Stomach (tissue), 4 donors: ENCODE results near the gene TNFRSF8.

Experiments
- EP300 ChIP-seq: sonication (generic); formaldehyde crosslinking; IDR thresholded peaks from one replicate; pipeline ENCODE4 v1.6.1; 2017; ENCODE audit warnings: antibody characterized with exemption
- POLR2A ChIP-seq, 4 donors: fragments of 450-650 bp; IDR thresholded peaks; one replicate each; pipeline ENCODE4 v1.6.1; 2016; ENCODE audit warnings: antibody characterized with exemption in 4 of 4, control low read depth in 2 of 4, mild to moderate bottlenecking in 1 of 4, moderate library complexity in 1 of 4
- TF ChIP-seq, protein P1 (sequence below), 7 experiments: fragments of 450-650 bp in 4 of 7; fragments of 200-600 bp in 3 of 7; sonication (generic) in 3 of 7; IDR thresholded peaks; one replicate each; pipeline ENCODE4 v1.5.1; 2016 to 2019; ENCODE audit warnings: antibody characterized with exemption in 7 of 7, control low read depth in 2 of 7, mild to moderate bottlenecking in 1 of 7

DNA sequence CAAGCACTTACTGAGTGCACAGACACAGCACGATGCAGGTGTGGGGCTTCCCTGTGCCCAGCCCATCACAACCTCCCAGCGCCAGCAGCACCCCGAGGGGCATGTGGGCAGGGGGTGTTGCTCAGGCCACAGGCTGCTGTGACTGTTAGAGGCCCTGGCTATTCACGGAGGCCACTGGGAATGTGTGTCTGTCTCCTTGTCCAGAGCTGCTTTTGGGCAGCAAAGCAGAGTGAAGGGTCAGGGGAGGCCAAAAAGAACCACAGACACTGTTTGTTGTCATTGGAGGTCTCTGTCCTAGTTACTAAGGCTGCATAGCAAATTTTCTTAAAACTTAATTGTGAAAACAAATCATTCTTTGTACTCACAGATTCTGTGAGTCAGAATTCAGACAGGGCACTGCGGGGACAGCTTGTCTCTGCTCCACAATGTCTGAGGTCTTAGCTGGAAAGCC, 49.6 kb downstream of the TNFRSF8 start:
- TF ChIP-seq, protein P1, sequence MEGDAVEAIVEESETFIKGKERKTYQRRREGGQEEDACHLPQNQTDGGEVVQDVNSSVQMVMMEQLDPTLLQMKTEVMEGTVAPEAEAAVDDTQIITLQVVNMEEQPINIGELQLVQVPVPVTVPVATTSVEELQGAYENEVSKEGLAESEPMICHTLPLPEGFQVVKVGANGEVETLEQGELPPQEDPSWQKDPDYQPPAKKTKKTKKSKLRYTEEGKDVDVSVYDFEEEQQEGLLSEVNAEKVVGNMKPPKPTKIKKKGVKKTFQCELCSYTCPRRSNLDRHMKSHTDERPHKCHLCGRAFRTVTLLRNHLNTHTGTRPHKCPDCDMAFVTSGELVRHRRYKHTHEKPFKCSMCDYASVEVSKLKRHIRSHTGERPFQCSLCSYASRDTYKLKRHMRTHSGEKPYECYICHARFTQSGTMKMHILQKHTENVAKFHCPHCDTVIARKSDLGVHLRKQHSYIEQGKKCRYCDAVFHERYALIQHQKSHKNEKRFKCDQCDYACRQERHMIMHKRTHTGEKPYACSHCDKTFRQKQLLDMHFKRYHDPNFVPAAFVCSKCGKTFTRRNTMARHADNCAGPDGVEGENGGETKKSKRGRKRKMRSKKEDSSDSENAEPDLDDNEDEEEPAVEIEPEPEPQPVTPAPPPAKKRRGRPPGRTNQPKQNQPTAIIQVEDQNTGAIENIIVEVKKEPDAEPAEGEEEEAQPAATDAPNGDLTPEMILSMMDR (IDR thresholded peaks at IDR 0.05), result no peak
- TF ChIP-seq POLR2A (IDR thresholded peaks at IDR 0.05) (no peak), EP300 (no peak)
